Left lobe of liver (tissue), 2 donors: ENCODE measurements around the gene ABCA3. TPM values are rescaled to one million over a fixed set of nuclear protein-coding genes. Genes with fewer than 3 reads are reported as not detected.
A peak's percentile ranks its signal among the peaks of the same experiment; 100 is the strongest.

Experiments used
- ATAC-seq: fragments of 200-7000 bp; cut with Tn5 transposase; one replicate; pipeline ENCODE4 v1.9.1; 2020; ENCODE audit warnings: mild to moderate bottlenecking, moderate library complexity
- DNase-seq: peaks from one replicate; pipeline ENCODE4 v3.0.0-alpha.2; 2020; ENCODE audit warnings: low spot score
- total RNA-seq: library from RNA; stranded (reverse); gene quantifications from one replicate; pipeline ENCODE4 v1.2.1, GENCODE V29; 2021
- donor health status: DM: no; HTN: no; CAD: no; lungs with moderate emphysema.
- donor health status: DM: no; HTN: yes; CAD: no.

Gene ABCA3
- total RNA-seq, 1 donor from 2014 or later: 1.9 TPM

- DNase-seq (no peak), ATAC-seq (no peak)
Measured at GRCh38 chr16:2358811-2359210, 18.3 kb upstream of the ABCA3 start.

DNA sequence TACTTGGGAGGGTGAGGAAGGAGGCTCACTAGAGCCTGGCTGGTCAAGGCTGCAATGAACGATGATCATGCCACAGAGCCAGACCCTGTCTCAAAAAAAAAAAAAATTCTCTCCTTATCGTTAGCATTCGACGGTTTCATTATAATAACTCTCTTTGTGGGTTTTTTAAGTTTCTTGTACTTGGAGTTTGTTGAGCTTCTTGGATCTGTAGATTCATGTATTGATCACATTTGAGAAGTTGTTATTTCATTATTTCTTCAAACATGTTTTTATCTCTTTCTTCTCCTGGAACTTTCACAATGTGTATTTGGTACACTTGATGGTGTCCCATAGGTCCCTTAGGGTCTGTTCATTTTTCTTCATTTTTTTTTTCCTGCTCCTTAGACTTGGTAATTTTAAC, 16.8 kb upstream of the ABCA3 start:
- no peak for DNase-seq
- ATAC-seq: no peak

DNA sequence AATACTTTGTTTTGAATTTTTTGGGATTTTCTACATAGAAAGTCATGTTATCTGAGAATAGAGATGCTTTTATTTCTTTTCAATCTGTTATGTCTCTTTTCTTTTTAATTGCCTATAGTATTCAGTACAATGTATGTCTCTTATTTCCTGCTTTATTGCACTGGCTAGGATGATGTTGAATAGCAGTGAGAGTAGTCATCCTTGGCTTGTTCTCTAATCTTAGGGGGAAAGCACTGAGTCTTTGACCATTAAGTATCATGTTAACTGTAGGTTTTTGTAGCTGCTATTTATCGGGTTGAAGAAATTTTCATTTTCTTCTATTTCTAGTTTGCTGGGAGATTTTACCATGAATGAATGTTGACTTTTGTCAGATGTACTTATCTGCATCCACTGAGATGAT, 10.0 kb upstream of the ABCA3 start:
- no peak for ATAC-seq
- DNase-seq: no peak

GRCh38 chr16:2343211-2343610, 2.7 kb upstream of the ABCA3 start:
- ATAC-seq: no peak

GRCh38 chr16:2341456-2342447, 1.2 kb upstream of the ABCA3 start:
- DNase-seq (peak; percentile 52), ATAC-seq (no peak)

More at GRCh38 chr16:2343211-2343610, 2.7 kb upstream of the ABCA3 start:
- DNase-seq: no peak

DNA sequence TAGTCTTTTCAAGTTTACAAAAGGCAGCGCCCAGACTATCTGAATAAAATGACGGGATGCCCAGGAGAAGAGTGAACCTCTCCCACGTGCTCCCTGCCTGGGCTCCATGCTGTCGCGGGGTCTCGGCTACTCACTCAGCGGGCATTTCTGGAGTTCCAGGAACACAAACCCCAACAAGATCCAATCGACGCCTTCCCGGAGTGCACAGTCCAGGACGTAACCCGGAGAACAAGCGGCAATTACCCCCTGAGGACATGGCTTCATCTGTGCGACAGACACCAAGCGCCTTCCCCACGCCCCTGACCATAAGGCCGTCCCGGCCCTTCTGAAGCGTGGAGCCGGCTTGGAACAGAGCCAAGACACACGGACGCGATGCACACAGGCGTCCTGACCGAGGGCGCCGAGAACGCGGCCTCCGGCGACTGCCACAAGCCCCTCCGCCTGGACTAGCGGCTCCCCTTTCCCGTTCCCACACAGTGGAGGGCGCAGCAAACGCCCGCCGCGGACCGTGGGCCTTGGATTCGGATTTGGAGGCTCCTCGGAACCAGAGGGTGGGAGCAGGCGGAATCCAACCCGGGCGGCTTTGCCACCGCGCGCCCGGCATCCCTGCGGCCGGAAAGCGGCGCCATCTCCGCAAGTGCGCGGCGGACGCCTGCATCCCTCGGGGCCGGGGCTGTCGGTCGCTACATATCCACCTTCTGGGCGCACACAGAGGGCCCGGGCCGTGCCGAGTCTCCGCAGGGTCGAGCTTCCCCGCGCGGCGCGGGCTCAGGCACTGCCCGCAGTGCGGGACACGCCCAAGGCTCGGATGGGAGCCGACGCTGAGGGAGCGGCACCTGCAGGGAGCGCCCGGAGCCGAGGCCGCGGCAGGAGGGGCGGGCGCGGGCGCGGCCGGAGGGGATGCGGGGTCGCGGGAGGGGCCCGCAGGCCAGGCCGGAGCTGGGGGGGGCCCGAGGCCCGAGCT, 725 bp downstream of the ABCA3 start:
- ATAC-seq (peak; percentile 50), DNase-seq (peak; percentile 58)

DNA sequence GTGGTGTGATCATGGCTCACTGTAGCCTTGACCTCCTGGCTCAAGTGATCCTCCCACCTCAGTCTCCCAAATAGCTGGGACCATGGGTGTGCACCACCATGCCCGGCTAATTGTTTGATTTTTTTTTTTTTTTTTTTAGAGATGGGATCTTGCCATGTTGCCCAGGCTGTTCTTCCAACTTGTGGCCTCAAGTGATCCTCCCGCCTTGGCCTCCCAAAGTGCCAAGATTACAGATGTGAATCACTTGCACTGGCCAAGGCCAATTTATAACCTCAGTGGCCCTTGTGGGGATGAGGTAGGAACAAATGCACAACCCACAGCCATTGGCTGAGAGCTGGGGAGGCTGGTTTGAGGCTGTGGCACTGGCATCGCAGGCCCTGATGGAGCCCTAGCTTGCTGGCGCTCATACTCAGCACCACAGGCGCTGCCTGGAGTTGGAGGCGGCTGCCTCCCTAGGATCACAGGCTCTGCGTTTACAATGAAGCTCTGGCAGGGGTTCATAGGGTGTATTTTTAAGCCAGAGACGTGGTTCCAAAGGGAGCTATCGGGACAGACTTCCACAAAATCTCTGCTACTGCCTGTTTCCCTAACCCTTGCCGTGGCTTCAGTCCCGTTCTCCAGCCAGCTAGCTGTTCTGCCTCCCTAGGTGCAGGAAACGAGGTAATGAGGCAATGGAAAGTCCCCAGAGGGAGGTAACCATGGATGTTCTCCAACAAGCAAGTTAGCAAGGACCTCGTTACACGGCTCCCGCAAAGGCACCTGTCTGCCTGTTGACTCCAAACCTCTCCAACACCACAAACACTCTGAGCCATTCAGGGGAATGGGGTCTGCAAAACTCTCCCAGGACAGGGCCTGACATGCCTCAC, 2.9 kb downstream of the ABCA3 start:
- DNase-seq: no peak
- ATAC-seq: no peak

DNA sequence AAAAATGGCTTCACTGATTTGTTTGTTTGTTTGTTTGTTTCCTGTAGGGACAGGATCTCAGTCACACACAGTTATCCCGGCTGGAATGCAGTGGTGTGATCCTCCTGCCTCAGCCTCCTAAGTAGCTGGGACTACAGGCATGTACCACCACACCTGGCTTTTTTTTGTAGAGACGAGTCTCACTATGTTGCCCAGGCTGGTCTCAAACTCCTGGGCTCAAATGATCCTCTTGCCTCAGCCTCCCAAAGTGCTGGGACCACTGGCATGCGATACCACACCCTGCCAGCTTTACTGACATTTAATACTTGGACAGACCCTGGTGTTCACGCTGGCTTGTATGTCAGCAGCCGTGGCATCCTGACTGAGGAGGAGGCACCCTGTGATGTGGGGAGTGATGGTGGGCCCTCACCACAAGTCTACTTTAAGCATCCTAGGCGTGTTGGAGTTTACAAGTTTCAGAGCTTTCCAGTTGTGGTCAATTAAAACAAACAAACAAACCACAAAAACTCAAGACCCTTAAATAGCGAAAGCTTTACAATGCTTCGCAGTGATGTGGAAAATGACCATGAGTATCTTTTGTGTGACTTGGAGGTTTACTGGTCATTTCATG, 5.1 kb downstream of the ABCA3 start:
- DNase-seq (peak; percentile 5), ATAC-seq (no peak)

- DNase-seq (peak; percentile 32), ATAC-seq (no peak)
Measured at GRCh38 chr16:2333772-2334379, 6.7 kb downstream of the ABCA3 start.

DNA sequence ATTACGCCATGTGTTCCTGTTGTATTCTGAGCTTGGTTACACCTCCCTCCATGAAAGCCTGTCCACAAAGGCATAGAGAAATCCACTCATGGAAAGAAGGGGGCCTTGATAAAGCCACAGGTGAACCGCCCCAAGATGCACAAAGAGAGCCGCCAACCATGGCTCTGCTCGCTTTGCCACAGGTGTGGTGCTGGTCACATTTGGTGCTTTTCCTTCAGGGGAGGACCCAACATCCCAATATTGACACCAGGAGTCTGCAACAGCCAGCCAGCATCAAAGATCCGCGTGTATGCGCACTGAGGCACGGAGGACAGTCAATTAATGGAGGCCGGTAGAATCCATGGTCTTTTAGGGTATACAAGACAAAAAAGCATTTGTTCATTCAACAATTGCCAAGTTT, 7.3 kb downstream of the ABCA3 start:
- ATAC-seq (no peak), DNase-seq (peak; percentile 18)

- DNase-seq (peak; percentile 8), ATAC-seq (no peak)
Measured at GRCh38 chr16:2331931-2332267, 8.6 kb downstream of the ABCA3 start.

DNA sequence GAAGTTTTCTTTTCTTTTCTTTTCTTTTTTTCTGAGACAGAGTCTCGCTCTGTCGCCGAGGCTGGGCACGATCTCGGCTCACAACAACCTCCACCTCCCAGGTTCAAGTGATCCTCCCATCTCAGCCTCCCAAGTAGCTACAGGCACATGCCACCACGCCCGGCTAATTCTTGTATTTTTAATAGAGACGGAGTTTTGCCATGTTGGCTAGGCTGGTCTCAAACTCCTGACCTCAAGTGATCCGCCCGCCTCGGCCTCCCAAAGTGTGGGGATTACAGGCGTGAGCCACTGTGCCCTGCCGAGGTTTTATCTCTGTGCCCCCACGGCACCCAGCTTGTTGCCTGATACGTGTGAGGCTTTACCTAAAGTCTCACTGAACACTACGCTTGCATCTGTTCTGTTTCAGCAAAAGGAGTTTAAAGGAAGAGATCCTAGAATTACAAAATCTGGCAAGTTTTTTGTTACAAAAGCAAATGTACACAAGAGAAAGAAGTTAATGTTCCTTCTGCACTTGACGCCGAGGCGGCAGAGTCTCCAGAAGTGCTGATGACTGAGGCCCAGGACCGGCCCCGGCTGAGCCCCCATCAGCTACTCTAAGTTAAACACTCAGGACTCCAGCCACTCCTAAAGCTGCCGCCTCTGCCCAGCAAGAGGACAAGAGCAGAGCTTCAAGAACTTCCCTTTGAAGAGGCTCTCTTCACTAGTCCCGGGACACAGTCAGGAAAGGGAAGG, 9.2 kb downstream of the ABCA3 start:
- ATAC-seq (no peak), DNase-seq (peak; percentile 28)

- DNase-seq (no peak), ATAC-seq (no peak)
Measured at GRCh38 chr16:2329532-2329931, 11.0 kb downstream of the ABCA3 start.

DNA sequence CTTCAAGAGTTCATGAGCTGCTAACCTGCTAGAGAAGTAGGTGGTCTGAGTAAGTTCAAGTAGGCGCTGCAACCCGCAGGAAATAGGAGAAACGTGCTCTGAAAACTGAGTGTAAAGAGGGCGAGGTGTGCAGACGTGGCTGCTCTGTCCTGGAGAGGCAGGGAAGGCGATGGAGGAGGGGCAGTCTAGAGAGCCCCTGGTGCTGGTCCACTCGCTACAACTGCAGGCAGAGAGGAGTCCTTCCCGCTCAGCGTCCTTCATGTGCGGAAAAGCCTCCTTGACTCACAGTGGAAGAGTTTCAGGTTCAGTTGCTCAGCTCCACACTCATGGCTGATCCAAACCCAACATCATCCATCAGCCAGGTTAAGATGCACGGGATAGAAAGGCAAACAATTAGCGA, 12.1 kb downstream of the ABCA3 start:
- no peak for ATAC-seq
- no peak for DNase-seq

DNA sequence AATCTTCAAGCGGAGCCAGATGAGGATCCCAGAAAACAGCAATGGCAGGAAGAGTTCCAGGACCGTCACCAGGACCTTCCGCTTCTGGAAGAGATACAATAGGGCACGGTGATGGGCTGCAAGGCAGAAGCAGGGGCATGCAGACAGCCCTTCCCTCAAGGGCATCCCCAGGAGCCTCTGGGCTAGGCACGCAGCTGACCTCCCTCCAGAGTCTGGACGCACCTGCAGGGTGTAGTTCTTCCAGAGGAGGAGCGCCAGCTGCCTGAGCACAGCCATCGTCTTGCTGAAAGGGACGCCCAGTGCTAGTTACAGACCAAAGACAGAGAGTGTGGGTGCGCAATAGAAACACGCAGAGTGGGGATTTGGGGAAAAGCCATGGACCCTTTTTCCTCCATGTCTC, 14.3 kb downstream of the ABCA3 start:
- DNase-seq (no peak), ATAC-seq (no peak)

- no peak for ATAC-seq
- no peak for DNase-seq
Measured at GRCh38 chr16:2325791-2326190, 14.7 kb downstream of the ABCA3 start.

- ATAC-seq (no peak), DNase-seq (no peak)
Measured at GRCh38 chr16:2325181-2325580, 15.3 kb downstream of the ABCA3 start.

- DNase-seq (no peak), ATAC-seq (no peak)
Measured at GRCh38 chr16:2324296-2324859, 16.1 kb downstream of the ABCA3 start.

GRCh38 chr16:2323701-2324100, 16.8 kb downstream of the ABCA3 start:
- no peak for ATAC-seq
- DNase-seq: no peak
